HEK293 (cell line): ENCODE data around the gene PAPOLB.

Experiments used
- ZBTB10 ChIP-seq: fragments of 450-650 bp; formaldehyde crosslinking; IDR thresholded peaks from 2 replicates; pipeline ENCODE4 v1.5.1; 2016; ENCODE audit warnings: missing biosample characterization, missing genetic modification characterization
- ZFP37 ChIP-seq: fragments of 450-650 bp; formaldehyde crosslinking; IDR thresholded peaks from 2 replicates; pipeline ENCODE4 v1.5.1; 2016; ENCODE audit warnings: missing biosample characterization, missing genetic modification characterization
- TF ChIP-seq, protein P1 (sequence below): fragments of 450-650 bp; formaldehyde crosslinking; IDR thresholded peaks from 2 replicates; pipeline ENCODE4 v1.5.1; 2016; ENCODE audit warnings: missing biosample characterization, missing genetic modification characterization

DNA sequence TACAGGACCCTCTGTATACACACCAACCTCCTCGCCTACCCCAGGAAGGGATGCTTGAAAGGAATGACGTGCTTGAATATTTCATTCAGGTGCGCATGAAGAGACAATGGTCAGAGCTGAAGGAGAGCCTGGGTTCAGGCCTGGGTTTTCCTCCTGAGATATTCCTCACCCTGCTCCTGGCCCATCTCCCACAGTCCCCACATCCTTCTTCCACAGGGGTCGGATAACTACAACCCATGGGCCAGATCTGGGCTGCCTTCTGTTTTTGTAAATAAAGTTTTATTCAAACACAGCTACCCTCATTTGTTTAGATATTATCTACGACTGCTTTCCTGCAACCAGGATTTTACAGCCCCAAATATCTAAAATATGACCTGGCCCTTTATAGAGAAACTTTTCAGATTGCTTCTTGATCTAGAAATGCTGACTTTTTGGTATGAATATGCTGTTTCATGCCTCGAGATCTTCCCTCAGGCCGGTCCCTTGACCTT, 23.5 kb upstream of the PAPOLB start:
- TF ChIP-seq ZBTB10 (no peak), ZFP37 (tag by site-specific recombination) (no peak)
- TF ChIP-seq, protein P1, sequence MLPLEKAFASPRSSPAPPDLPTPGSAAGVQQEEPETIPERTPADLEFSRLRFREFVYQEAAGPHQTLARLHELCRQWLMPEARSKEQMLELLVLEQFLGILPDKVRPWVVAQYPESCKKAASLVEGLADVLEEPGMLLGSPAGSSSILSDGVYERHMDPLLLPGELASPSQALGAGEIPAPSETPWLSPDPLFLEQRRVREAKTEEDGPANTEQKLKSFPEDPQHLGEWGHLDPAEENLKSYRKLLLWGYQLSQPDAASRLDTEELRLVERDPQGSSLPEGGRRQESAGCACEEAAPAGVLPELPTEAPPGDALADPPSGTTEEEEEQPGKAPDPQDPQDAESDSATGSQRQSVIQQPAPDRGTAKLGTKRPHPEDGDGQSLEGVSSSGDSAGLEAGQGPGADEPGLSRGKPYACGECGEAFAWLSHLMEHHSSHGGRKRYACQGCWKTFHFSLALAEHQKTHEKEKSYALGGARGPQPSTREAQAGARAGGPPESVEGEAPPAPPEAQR (tag by site-specific recombination): no peak
